MCF 10A (cell line): ENCODE measurements around the gene ZIC5. TPM values are rescaled to one million over a fixed set of nuclear protein-coding genes. Genes with fewer than 3 reads are reported as not detected.

ENCODE experiments used
- BruUV-seq: library from RNA; stranded (reverse); fragments of 400-500 nt; replicated peaks from 2 replicates; lab custom pipeline; 2021; lab: Mats Ljungman, UMichigan
- CTCF ChIA-PET: fragments of 300-600 bp; sonication (Branson Sonifier 250); formaldehyde crosslinking; extraction: SDS; loops from one replicate; lab custom pipeline; 2021; ENCODE audit warnings: antibody characterized with exemption, inconsistent platforms; lab: Yijun Ruan, JAX
- POLR2A ChIA-PET: fragments of 300-600, 350-650 bp; sonication (Branson Sonifier 250); formaldehyde crosslinking; extraction: SDS; loops from one replicate; lab custom pipeline; 2020; ENCODE audit warnings: antibody characterized with exemption, inconsistent platforms; lab: Yijun Ruan, JAX
- DNase-seq: peaks from one replicate; pipeline ENCODE4 v3.0.0-alpha.2; 2018; ENCODE audit not compliant: unreplicated experiment
- H3K27ac Mint-ChIP-seq: one replicate; pipeline ENCODE4 v1.8.0; 2022; ENCODE audit warnings: mild to moderate bottlenecking, low read depth, mixed read lengths; ENCODE audit not compliant: unreplicated experiment
- H3K27me3 Mint-ChIP-seq: one replicate; pipeline ENCODE4 v1.8.0; 2022; ENCODE audit warnings: mixed read lengths; ENCODE audit not compliant: insufficient read depth, unreplicated experiment
- H3K36me3 Mint-ChIP-seq: one replicate; pipeline ENCODE4 v1.8.0; 2022; ENCODE audit warnings: mild to moderate bottlenecking, moderate library complexity, mixed read lengths; ENCODE audit not compliant: insufficient read depth, unreplicated experiment
- H3K4me1 Mint-ChIP-seq: one replicate; pipeline ENCODE4 v1.8.0; 2022; ENCODE audit warnings: mixed read lengths; ENCODE audit not compliant: insufficient read depth, unreplicated experiment
- H3K4me3 Mint-ChIP-seq: one replicate; pipeline ENCODE4 v1.8.0; 2022; ENCODE audit warnings: mild to moderate bottlenecking, moderate library complexity, mixed read lengths; ENCODE audit not compliant: unreplicated experiment
- H3K9me3 Mint-ChIP-seq: one replicate; pipeline ENCODE4 v1.8.0; 2022; ENCODE audit warnings: mixed read lengths; ENCODE audit not compliant: unreplicated experiment
- intact Hi-C: fragments of 100-400 bp; cut with micrococcal nuclease; formaldehyde crosslinking; loops from 2 replicates; pipeline ENCODE4 v1.14.1; 2022
- total RNA-seq: library from RNA; stranded (reverse); gene quantifications from 2 replicates; pipeline ENCODE4 v1.2.3, GENCODE V29; 2022
- TF ChIP-seq, protein P1 (sequence below): fragments of 200-600 bp; IDR thresholded peaks from one replicate; pipeline ENCODE4 v1.8.0; 2022; ENCODE audit warnings: antibody characterized with exemption, mild to moderate bottlenecking; ENCODE audit not compliant: unreplicated experiment

The ZIC5 gene
- total RNA-seq, 1 experiment from 2014 or later = not detected

DNA sequence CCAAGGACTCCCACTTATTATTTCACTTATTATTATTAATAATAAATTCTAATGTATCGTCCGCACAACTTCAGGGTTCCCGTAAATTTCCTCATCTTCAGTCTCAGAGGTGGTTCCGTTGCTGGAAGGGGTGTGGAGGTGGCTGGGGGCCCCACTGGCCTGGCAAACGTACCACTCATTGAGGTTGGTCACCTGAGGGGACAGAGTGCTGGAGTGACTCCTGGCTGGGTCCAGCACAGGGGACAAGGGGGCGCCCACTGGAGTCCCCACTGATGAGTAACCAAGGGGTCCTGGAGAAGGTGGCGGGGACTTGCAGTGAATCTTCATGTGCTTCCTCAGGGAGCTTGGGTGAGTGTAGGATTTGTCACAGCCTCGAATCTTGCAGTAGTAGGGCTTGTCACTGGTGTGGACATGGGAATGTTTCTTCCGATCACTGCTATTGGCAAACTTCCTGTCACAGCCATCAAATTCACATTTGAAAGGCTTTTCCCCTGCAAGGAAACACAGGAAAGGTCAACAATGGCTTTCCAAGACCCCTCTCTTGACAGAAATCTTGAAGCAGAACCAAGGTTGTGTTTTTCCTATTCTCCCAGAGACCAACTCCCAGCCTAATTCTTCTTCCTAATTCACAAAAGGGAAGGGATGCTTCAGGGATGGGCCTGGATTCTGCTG is 6.1 kb downstream of the ZIC5 start:
- peaks cover 12% of the 10 kb centered on the region for H3K27me3 Mint-ChIP-seq
- CTCF ChIA-PET = no interaction called here
- H3K36me3 Mint-ChIP-seq = no peaks in the 10 kb centered on the region
- BruUV-seq = no TSS peak
- TF ChIP-seq, protein P1, sequence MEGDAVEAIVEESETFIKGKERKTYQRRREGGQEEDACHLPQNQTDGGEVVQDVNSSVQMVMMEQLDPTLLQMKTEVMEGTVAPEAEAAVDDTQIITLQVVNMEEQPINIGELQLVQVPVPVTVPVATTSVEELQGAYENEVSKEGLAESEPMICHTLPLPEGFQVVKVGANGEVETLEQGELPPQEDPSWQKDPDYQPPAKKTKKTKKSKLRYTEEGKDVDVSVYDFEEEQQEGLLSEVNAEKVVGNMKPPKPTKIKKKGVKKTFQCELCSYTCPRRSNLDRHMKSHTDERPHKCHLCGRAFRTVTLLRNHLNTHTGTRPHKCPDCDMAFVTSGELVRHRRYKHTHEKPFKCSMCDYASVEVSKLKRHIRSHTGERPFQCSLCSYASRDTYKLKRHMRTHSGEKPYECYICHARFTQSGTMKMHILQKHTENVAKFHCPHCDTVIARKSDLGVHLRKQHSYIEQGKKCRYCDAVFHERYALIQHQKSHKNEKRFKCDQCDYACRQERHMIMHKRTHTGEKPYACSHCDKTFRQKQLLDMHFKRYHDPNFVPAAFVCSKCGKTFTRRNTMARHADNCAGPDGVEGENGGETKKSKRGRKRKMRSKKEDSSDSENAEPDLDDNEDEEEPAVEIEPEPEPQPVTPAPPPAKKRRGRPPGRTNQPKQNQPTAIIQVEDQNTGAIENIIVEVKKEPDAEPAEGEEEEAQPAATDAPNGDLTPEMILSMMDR = no peak
- H3K9me3 Mint-ChIP-seq = no peaks in the 10 kb centered on the region
- no peak for DNase-seq
- no peaks in the 10 kb centered on the region for H3K4me1 Mint-ChIP-seq
- no peak overlapping the region for H3K27ac Mint-ChIP-seq
- POLR2A ChIA-PET = interaction anchor here (1.0 kb wide), 1 partner anchor 28 kb away, joined by 3 read pairs; no protein-coding TSS in a partner anchor
- no peak overlapping the region for H3K4me3 Mint-ChIP-seq
- intact Hi-C loops = no loop called here

DNA sequence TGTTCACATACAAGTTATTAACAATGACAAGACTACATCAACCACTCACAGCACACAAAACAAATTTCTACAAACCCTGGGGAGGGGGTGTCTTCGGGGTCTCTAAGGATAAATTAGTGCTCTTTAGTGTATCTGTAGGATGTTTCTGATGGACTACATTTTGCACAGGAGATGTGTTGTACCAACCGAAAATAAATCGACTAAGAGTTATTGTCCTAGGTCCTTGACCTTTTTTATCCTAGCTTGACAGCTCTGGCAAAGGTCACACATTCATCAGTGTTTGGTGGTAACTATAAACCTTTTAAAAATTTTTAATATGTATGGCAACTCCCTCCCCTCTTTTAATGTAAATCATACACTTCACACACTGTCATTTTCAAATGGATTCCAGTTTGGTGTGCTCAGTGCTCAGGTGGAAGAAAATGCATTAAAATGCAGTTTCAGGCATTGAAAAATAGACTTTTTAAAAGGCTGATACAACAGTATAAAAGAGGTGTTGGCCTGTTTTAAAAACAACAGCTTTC is 7.7 kb downstream of the ZIC5 start:
- TF ChIP-seq, protein P1 = no peak
- H3K4me3 Mint-ChIP-seq = no peak overlapping the region
- POLR2A ChIA-PET = no interaction called here
- CTCF ChIA-PET = interaction anchor here (0.9 kb wide), 1 partner anchor 28 kb away, joined by 3 read pairs; no protein-coding TSS in a partner anchor
- no peak for DNase-seq
- no TSS peak for BruUV-seq
- no peak overlapping the region for H3K27ac Mint-ChIP-seq
- H3K36me3 Mint-ChIP-seq = no peaks in the 10 kb centered on the region
- H3K27me3 Mint-ChIP-seq = no peaks in the 10 kb centered on the region
- H3K4me1 Mint-ChIP-seq = no peaks in the 10 kb centered on the region
- H3K9me3 Mint-ChIP-seq = no peaks in the 10 kb centered on the region
- intact Hi-C loops = no loop called here

DNA sequence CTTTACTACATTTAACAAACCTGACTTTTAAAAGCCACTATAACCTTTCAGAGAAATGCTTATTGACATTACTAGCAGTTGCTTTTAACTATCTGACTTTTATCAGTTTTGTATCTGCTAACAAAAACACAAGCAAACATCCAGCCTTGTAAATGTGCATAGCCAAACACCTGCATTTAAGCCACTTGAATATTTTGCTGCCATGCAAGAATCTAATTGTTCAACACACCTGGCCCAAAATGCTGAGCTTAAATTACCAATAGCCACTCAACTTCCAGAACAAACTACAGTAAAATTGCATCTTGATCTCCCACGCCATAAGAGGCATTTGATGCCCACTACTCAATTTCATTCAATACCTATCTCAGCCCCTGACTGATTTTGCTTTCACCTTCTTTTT is 9.3 kb downstream of the ZIC5 start:
- intact Hi-C loops = no loop called here
- TF ChIP-seq, protein P1 = no peak
- CTCF ChIA-PET = interaction anchor here (0.9 kb wide), 1 partner anchor 22 kb away, joined by 3 read pairs; no protein-coding TSS in a partner anchor
- no peaks in the 10 kb centered on the region for H3K4me1 Mint-ChIP-seq
- no peaks in the 10 kb centered on the region for H3K27me3 Mint-ChIP-seq
- no peak overlapping the region for H3K4me3 Mint-ChIP-seq
- DNase-seq = no peak
- BruUV-seq = no TSS peak
- POLR2A ChIA-PET = interaction anchor here (0.6 kb wide), 1 partner anchor 19 kb away, joined by 3 read pairs; the partner anchor contains the start of gene ZIC2
- no peaks in the 10 kb centered on the region for H3K9me3 Mint-ChIP-seq
- no peaks in the 10 kb centered on the region for H3K36me3 Mint-ChIP-seq
- no peak overlapping the region for H3K27ac Mint-ChIP-seq

DNA sequence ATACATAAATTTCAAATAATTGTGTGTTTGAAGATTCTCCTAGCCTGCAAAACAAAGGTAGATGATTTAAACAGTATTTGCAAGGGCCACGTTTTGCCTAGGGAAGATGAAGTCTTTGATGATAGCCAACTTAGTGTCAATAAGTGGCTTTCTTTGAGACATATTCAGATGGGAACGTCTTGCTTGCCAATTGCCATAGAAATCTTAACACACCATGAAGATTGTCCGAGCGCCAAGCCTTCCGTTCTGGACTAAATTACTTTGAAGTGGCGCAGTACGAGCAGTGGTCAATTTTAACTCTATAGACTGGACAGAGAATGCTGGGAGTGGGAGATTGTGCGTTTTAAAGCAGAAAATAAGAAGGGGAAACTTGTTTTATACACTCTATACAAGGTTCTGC is 9.9 kb downstream of the ZIC5 start:
- ChIA-PET CTCF (interaction anchor here (0.9 kb wide), 1 partner anchor 23 kb away, joined by 3 read pairs; no protein-coding TSS in a partner anchor), POLR2A (interaction anchor here (0.5 kb wide), 1 partner anchor 20 kb away, joined by 3 read pairs; no protein-coding TSS in a partner anchor)
- no peaks in the 10 kb centered on the region for H3K9me3 Mint-ChIP-seq
- H3K36me3 Mint-ChIP-seq = no peaks in the 10 kb centered on the region
- no peak overlapping the region for H3K4me3 Mint-ChIP-seq
- H3K27ac Mint-ChIP-seq = no peak overlapping the region
- H3K4me1 Mint-ChIP-seq = no peaks in the 10 kb centered on the region
- intact Hi-C loops = no loop called here
- no peaks in the 10 kb centered on the region for H3K27me3 Mint-ChIP-seq
- TF ChIP-seq, protein P1 = no peak
- DNase-seq = no peak
- no TSS peak for BruUV-seq
